ENCODE results near the gene RPL13. TPM values are rescaled to one million over a fixed set of nuclear protein-coding genes. Genes with fewer than 3 reads are reported as not detected.

Gene RPL13
- total RNA-seq, 2 donors from 2014 or later = 1,855 to 2,011 TPM

GRCh38 chr16:89531821-89532526 lies 28.5 kb upstream of the RPL13 start:
- intact Hi-C loops (cut with DNase I) = no loop called here
- DNase-seq = no peak
- Histone ChIP-seq H3K36me3 (no peaks in the 10 kb centered on the region), H3K9ac (ENCODE audit: low read depth in 2 of 2, low read length in 2 of 2) (no peak overlapping the region), H3K4me3 (no peak overlapping the region), H3K4me1 (no peaks in the 10 kb centered on the region), H3K27me3 (no peaks in the 10 kb centered on the region), H3K9me3 (no peaks in the 10 kb centered on the region), H3K27ac (no peak overlapping the region)
- TF ChIP-seq, protein P1, sequence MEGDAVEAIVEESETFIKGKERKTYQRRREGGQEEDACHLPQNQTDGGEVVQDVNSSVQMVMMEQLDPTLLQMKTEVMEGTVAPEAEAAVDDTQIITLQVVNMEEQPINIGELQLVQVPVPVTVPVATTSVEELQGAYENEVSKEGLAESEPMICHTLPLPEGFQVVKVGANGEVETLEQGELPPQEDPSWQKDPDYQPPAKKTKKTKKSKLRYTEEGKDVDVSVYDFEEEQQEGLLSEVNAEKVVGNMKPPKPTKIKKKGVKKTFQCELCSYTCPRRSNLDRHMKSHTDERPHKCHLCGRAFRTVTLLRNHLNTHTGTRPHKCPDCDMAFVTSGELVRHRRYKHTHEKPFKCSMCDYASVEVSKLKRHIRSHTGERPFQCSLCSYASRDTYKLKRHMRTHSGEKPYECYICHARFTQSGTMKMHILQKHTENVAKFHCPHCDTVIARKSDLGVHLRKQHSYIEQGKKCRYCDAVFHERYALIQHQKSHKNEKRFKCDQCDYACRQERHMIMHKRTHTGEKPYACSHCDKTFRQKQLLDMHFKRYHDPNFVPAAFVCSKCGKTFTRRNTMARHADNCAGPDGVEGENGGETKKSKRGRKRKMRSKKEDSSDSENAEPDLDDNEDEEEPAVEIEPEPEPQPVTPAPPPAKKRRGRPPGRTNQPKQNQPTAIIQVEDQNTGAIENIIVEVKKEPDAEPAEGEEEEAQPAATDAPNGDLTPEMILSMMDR (IDR thresholded peaks at IDR 0.05) = no peak

DNA sequence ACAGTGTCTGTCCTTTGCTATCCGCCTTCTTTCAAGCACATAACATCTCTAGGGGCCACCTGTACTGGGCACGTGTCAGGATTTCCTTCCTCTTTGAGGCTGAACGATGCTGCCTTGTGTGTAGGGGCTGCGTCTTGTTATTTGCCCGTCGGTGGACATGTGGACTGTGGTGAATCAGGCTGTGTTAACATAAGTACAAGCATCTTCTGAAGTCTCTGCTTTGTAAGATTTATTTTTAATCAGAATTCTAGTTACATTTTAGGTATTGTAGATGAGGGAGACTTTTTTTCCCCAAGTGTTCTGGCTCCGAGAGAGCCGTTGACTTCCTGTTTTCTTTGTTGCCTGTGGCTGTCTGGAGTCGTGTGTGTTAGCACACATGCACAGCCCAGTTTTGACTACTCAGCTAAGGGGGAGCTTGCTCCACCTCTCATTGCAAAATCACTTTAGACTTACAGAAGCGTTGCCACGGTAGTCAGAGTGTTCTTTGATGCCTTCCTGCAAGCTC lies 26.2 kb upstream of the RPL13 start:
- no peak for DNase-seq
- H3K36me3 ChIP-seq = no peaks in the 10 kb centered on the region
- H3K9ac ChIP-seq (ENCODE audit: low read depth in 2 of 2, low read length in 2 of 2) = no peak overlapping the region
- no peak overlapping the region for H3K4me3 ChIP-seq
- no peaks in the 10 kb centered on the region for H3K27me3 ChIP-seq
- H3K9me3 ChIP-seq = no peaks in the 10 kb centered on the region
- intact Hi-C loops (cut with DNase I) = no loop called here
- H3K27ac ChIP-seq = no peak overlapping the region
- H3K4me1 ChIP-seq = no peaks in the 10 kb centered on the region
- TF ChIP-seq, protein P1 (IDR thresholded peaks at IDR 0.05) = no peak

- Histone ChIP-seq H3K27me3 (no peaks in the 10 kb centered on the region), H3K36me3 (no peaks in the 10 kb centered on the region), H3K9ac (ENCODE audit: low read depth in 2 of 2, low read length in 2 of 2) (no peak overlapping the region), H3K4me1 (no peaks in the 10 kb centered on the region), H3K27ac (no peak overlapping the region), H3K4me3 (no peak overlapping the region), H3K9me3 (no peaks in the 10 kb centered on the region)
- TF ChIP-seq, protein P1 (IDR thresholded peaks at IDR 0.05) = no peak
- intact Hi-C loops (cut with DNase I) = no loop called here
- peak; percentile 80 for DNase-seq
Observed at GRCh38 chr16:89536371-89536770, 24.1 kb upstream of the RPL13 start.

DNA sequence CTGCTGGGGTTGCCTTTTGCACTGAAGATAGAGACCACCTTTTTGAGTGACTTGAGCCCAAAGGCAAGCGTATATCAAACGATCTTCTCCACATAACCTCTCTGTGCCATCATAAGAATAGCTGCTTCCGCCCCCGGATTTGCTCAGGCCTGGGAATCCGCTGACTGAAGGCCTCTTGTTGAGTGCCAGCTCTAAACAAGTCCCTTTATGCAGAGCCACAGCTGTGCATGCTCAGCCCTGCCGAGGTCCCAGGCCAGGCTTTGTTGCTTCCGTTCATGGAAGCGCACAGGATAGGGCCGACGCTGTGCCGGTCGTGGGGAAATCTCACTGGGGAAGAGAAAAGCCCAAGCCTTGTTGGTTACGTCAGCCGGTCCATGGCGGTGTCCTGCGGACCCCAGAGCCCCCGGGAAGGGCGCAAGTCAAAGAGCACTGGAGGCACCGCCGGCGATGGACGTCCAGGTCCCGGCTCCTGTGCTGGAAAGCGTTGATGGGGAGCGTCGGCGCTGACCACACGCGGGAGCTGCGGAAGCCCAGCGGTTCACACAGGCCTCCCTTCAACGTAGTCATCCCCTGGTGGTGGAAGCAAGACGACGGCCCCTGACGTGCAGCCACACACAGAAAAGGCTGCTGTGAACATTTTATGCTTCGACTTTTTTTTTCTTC lies 23.5 kb upstream of the RPL13 start:
- Histone ChIP-seq H3K36me3 (no peaks in the 10 kb centered on the region), H3K9me3 (no peaks in the 10 kb centered on the region), H3K27ac (no peak overlapping the region), H3K27me3 (no peaks in the 10 kb centered on the region), H3K9ac (ENCODE audit: low read depth in 2 of 2, low read length in 2 of 2) (no peak overlapping the region), H3K4me1 (no peaks in the 10 kb centered on the region), H3K4me3 (no peak overlapping the region)
- no peak for DNase-seq
- TF ChIP-seq, protein P1 (IDR thresholded peaks at IDR 0.05) = no peak
- intact Hi-C loops (cut with DNase I) = no loop called here

DNA sequence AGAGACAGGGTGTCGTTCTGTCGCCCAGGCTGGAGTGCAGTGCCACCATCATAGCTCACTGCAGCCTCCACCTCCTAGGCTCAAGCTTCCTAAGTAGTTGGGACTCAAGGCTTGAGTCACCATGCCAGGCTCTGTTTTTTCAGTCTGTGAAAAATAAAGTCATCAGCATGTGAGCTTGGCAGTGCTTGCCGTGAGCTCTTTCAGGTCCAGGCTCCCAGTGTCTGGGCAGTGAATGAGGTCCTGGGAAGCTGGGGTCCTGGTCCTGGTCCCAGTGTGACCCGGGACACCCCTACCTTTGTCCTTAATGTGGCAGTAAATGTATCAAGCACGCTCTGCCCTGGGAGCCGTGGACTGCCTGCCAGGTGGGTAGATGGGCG lies 22.9 kb upstream of the RPL13 start:
- Histone ChIP-seq H3K36me3 (no peaks in the 10 kb centered on the region), H3K27me3 (no peaks in the 10 kb centered on the region), H3K4me1 (no peaks in the 10 kb centered on the region), H3K9ac (ENCODE audit: low read depth in 2 of 2, low read length in 2 of 2) (no peak overlapping the region), H3K9me3 (no peaks in the 10 kb centered on the region), H3K4me3 (no peak overlapping the region), H3K27ac (no peak overlapping the region)
- TF ChIP-seq, protein P1 (IDR thresholded peaks at IDR 0.05) = no peak
- no peak for DNase-seq
- intact Hi-C loops (cut with DNase I) = no loop called here

All from colonic mucosa (tissue), 4 donors.